Testis (tissue), 3 donors: ENCODE measurements around the gene ZNF865. TPM values are rescaled to one million over a fixed set of nuclear protein-coding genes. Genes with fewer than 3 reads are reported as not detected.

ENCODE experiments used
- DNase-seq: peaks from one replicate; pipeline ENCODE4 v3.0.0-alpha.2; 2019
- H3K27ac ChIP-seq, 2 donors: fragments of 200-600 bp; sonication (generic); one replicate each; pipeline ENCODE4 v1.5.1; 2019
- H3K27me3 ChIP-seq: fragments of 200-600 bp; sonication (generic); one replicate; pipeline ENCODE4 v1.5.1; 2019
- H3K36me3 ChIP-seq: fragments of 200-600 bp; sonication (generic); one replicate; pipeline ENCODE4 v1.5.1; 2017; ENCODE audit warnings: low read depth; ENCODE audit errors: missing control alignments
- H3K4me1 ChIP-seq: fragments of 200-600 bp; sonication (generic); one replicate; pipeline ENCODE4 v1.5.1; 2019
- H3K4me3 ChIP-seq, 2 donors: fragments of 200-600 bp; sonication (generic); one replicate each; pipeline ENCODE4 v1.5.1; 2017 to 2019
- H3K9me3 ChIP-seq: fragments of 200-600 bp; sonication (generic); one replicate; pipeline ENCODE4 v1.5.1; 2017
- POLR2A ChIP-seq: fragments of 450-650 bp; IDR thresholded peaks from one replicate; pipeline ENCODE4 v1.6.1; 2017; ENCODE audit warnings: antibody characterized with exemption, mild to moderate bottlenecking, moderate library complexity
- WGBS, 2 donors: methylation state at CpG; one replicate each; pipeline ENCODE4 v1.1.5; 2018; 5-methylcytosine and 5-hydroxymethylcytosine counted together
- intact Hi-C: fragments of 100-400 bp; cut with DNase I; formaldehyde crosslinking; loops from one replicate; pipeline ENCODE4 v1.15.1; 2023; ENCODE audit warnings: low total_unique reads
- polyA plus RNA-seq: library from polyadenylated mRNA; stranded (reverse); fragments of 350-450 nt; fragmentation: Illumina TruSeq; extraction: RNeasy Lipid Tissue Mini Kit (QIAGEN cat#74804); gene quantifications from one replicate; pipeline ENCODE4 v1.2.3, GENCODE V29; 2014; ENCODE audit warnings: low read depth, low replicate concordance; ENCODE audit not compliant: insufficient read depth
- total RNA-seq, 2 donors: library from RNA; depleted of rRNA; stranded (reverse); fragments of >200 nt; gene quantifications; one replicate each; pipeline ENCODE4 v1.2.3, GENCODE V29; 2016
- TF ChIP-seq, protein P1 (sequence below), 3 experiments: fragments of 450-650 bp in 2 of 3; fragments of 200-600 bp in 1 of 3; sonication (generic) in 1 of 3; IDR thresholded peaks; one replicate each; pipeline ENCODE4 v1.5.1; 2016 to 2019; ENCODE audit warnings: antibody characterized with exemption in 3 of 3, mild to moderate bottlenecking in 2 of 3, moderate library complexity in 1 of 3

ZNF865 gene
- total and polyA plus RNA-seq, 3 donors from 2014 or later = 4.7 to 14.5 (median 12.2) TPM

DNA sequence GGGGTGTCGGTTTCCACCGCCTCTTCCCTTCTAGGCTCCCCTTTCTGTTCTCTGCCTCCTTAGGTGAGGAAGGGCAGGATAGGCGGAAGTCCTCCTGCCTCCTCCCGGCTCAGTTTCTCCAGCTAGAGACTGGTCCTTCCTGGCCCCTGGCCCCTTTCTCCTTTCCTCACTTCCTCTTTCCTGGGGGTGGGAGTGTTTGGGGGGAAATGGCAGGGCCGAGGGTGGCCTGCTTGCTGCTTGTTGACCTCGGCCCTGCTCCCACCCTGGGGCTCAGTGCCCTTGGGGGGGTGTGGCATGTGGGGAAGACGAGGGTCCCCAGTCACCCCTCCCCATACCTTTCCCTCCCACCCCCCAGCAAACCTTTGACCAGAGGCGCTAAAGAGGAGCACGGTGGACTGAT, 54.4 kb downstream of the ZNF865 start:
- H3K4me1 ChIP-seq = peaks cover 69% of the 10 kb centered on the region
- H3K27ac ChIP-seq = peak overlapping the region; percentile 66 to 69
- no peak for DNase-seq
- no peaks in the 10 kb centered on the region for H3K36me3 ChIP-seq
- WGBS, 2 donors = 57 to 63% methylated on average over 8 to 9 of the region's 9 CpGs
- intact Hi-C loops = no loop called here
- H3K4me3 ChIP-seq = no peak overlapping the region
- H3K27me3 ChIP-seq = no peaks in the 10 kb centered on the region
- H3K9me3 ChIP-seq = no peaks in the 10 kb centered on the region
- TF ChIP-seq, protein P1, sequence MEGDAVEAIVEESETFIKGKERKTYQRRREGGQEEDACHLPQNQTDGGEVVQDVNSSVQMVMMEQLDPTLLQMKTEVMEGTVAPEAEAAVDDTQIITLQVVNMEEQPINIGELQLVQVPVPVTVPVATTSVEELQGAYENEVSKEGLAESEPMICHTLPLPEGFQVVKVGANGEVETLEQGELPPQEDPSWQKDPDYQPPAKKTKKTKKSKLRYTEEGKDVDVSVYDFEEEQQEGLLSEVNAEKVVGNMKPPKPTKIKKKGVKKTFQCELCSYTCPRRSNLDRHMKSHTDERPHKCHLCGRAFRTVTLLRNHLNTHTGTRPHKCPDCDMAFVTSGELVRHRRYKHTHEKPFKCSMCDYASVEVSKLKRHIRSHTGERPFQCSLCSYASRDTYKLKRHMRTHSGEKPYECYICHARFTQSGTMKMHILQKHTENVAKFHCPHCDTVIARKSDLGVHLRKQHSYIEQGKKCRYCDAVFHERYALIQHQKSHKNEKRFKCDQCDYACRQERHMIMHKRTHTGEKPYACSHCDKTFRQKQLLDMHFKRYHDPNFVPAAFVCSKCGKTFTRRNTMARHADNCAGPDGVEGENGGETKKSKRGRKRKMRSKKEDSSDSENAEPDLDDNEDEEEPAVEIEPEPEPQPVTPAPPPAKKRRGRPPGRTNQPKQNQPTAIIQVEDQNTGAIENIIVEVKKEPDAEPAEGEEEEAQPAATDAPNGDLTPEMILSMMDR (IDR thresholded peaks at IDR 0.05) = no peak
- TF ChIP-seq POLR2A = no peak

DNA sequence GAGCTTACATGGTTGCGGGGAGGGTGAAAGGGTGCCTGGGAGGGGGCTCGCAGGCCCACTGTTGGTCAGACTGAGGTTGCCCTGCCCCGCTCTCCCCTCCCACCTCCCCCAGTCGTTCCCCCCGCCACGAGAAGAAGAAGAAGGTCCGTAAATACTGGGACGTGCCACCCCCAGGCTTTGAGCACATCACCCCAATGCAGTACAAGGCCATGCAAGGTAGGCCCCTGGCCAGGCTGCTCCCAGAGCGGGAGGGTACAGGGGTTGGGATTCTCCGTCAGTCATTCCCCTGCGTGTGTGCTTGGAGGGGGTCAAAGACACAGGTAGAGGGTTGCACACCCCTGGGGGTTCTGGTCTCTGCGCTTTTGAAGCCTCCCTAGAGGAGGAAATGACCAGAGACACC, 55.0 kb downstream of the ZNF865 start:
- H3K4me3 ChIP-seq = no peak overlapping the region
- no peaks in the 10 kb centered on the region for H3K9me3 ChIP-seq
- H3K27ac ChIP-seq = peak overlapping the region; percentile 1 to 69
- TF ChIP-seq, protein P1 (IDR thresholded peaks at IDR 0.05) = no peak
- no peak for TF ChIP-seq POLR2A
- H3K4me1 ChIP-seq = peaks cover 69% of the 10 kb centered on the region
- intact Hi-C loops = no loop called here
- no peak for DNase-seq
- H3K27me3 ChIP-seq = no peaks in the 10 kb centered on the region
- H3K36me3 ChIP-seq = no peaks in the 10 kb centered on the region
- WGBS, 2 donors = 70 to 75% methylated on average over 11 to 12 of the region's 12 CpGs

GRCh38 chr19:55660991-55661390, 55.5 kb downstream of the ZNF865 start:
- Histone ChIP-seq H3K4me3 (no peak overlapping the region), H3K27ac (peak overlapping the region; percentile 1 to 69), H3K4me1 (peaks cover 67% of the 10 kb centered on the region), H3K27me3 (no peaks in the 10 kb centered on the region), H3K9me3 (no peaks in the 10 kb centered on the region), H3K36me3 (no peaks in the 10 kb centered on the region)
- TF ChIP-seq, protein P1 (IDR thresholded peaks at IDR 0.05) = no peak
- TF ChIP-seq POLR2A = no peak
- intact Hi-C loops = no loop called here
- WGBS, 2 donors = 72% methylated on average over 16 of the region's 16 CpGs
- no peak for DNase-seq

DNA sequence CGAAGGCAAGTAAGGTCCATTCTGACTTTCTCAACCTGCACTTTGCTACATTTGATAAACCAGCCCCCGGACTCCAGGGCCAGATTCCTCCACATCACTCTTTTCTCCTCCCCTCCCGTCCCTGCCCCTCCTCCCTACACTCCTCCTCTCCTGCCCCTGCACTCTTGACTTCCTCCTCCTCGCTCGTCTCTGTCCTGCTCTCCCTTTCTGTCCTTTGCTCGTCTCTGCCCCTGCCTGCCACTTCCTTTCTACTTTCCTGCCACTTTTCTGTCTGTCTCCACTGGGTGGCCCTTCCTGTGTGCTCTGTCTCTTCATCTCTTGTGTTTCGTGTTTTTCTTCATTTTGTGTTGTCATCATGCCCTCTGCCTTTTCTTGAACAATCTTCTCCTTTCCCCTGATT, 56.4 kb downstream of the ZNF865 start:
- TF ChIP-seq POLR2A = no peak
- TF ChIP-seq, protein P1 (IDR thresholded peaks at IDR 0.05) = no peak
- Histone ChIP-seq H3K4me1 (peaks cover 59% of the 10 kb centered on the region), H3K27me3 (no peaks in the 10 kb centered on the region), H3K9me3 (no peaks in the 10 kb centered on the region), H3K27ac (no peak overlapping the region), H3K4me3 (no peak overlapping the region), H3K36me3 (no peaks in the 10 kb centered on the region)
- peak; percentile 86 for DNase-seq
- WGBS, 2 donors = 51 to 61% methylated on average over 7 of the region's 7 CpGs
- intact Hi-C loops = no loop called here

GRCh38 chr19:55663846-55664536, 58.5 kb downstream of the ZNF865 start:
- DNase-seq = no peak
- Histone ChIP-seq H3K36me3 (no peaks in the 10 kb centered on the region), H3K27me3 (no peaks in the 10 kb centered on the region), H3K27ac (no peak overlapping the region), H3K4me3 (no peak overlapping the region), H3K9me3 (no peaks in the 10 kb centered on the region), H3K4me1 (peaks cover 42% of the 10 kb centered on the region)
- intact Hi-C loops = no loop called here
- no peak for TF ChIP-seq POLR2A
- TF ChIP-seq, protein P1 (IDR thresholded peaks at IDR 0.05) = no peak
- 80 to 83% methylated on average over 10 to 20 of the region's 20 CpGs for WGBS, 2 donors
